Lung (tissue), 12 donors: Measurements from ENCODE around the gene ALOX12B. TPM values are rescaled to one million over a fixed set of nuclear protein-coding genes. Genes with fewer than 3 reads are reported as not detected.

Source experiments
- ATAC-seq: fragments of 200-7000 bp; cut with Tn5 transposase; one replicate; pipeline ENCODE4 v1.9.1; 2020; ENCODE audit warnings: moderate number of reproducible peaks; ENCODE audit not compliant: insufficient read depth, low FRiP score
- DNase-seq, 3 donors: peaks; one replicate each; pipeline ENCODE4 v3.0.0-alpha.2; 2013 to 2017
- H3K27ac ChIP-seq, 2 donors: one replicate each; pipeline ENCODE4 v1.5.1; 2013; ENCODE audit warnings: mild to moderate bottlenecking in 2 of 2, moderate library complexity in 2 of 2, control low read depth in 1 of 2, inconsistent platforms in 1 of 2, low read depth in 1 of 2, low read length in 1 of 2
- H3K27me3 ChIP-seq, 3 donors: one replicate each; pipeline ENCODE4 v1.5.1; 2013; ENCODE audit warnings: low read length in 2 of 3; ENCODE audit not compliant: control insufficient read depth in 3 of 3, insufficient read depth in 3 of 3
- H3K36me3 ChIP-seq, 4 donors: one replicate each; pipeline ENCODE4 v1.5.1; 2013; ENCODE audit warnings: low read length in 4 of 4, mild to moderate bottlenecking in 1 of 4, moderate library complexity in 1 of 4; ENCODE audit not compliant: control insufficient read depth in 4 of 4, insufficient read depth in 4 of 4
- H3K4me1 ChIP-seq, 5 donors: one replicate each; pipeline ENCODE4 v1.5.1; 2013; ENCODE audit warnings: low read length in 5 of 5, mild to moderate bottlenecking in 2 of 5, moderate library complexity in 1 of 5; ENCODE audit not compliant: control insufficient read depth in 5 of 5, insufficient read depth in 5 of 5
- H3K4me3 ChIP-seq: one replicate; pipeline ENCODE4 v1.5.1; 2013; ENCODE audit warnings: mild to moderate bottlenecking, control low read depth, moderate library complexity
- H3K9ac ChIP-seq, 2 donors: one replicate each; pipeline ENCODE4 v1.5.1; 2013; ENCODE audit warnings: low read length in 2 of 2, control low read depth in 1 of 2; ENCODE audit not compliant: insufficient read depth in 1 of 2
- H3K9me3 ChIP-seq, 4 donors: one replicate each; pipeline ENCODE4 v1.5.1; 2013; ENCODE audit warnings: low read length in 3 of 4, mild to moderate bottlenecking in 1 of 4, moderate library complexity in 1 of 4; ENCODE audit not compliant: control insufficient read depth in 4 of 4, insufficient read depth in 3 of 4
- CTCF ChIP-seq: IDR thresholded peaks from 2 replicates; pipeline ENCODE4 v1.5.1; 2012; ENCODE audit warnings: mild to moderate bottlenecking; ENCODE audit errors: control extremely low read depth, extremely low read depth
- WGBS, 2 donors: extraction: QIAGEN DNeasy Blood & Tissue Kit; methylation state at CpG; one replicate each; pipeline ENCODE4 v1.1.7; 2013; 5-methylcytosine and 5-hydroxymethylcytosine counted together
- polyA plus RNA-seq, 2 donors: library from polyadenylated mRNA; stranded (reverse); fragments of 200-250 nt; gene quantifications; one replicate each; pipeline ENCODE4 v1.2.1, GENCODE V29; 2013
- total RNA-seq, 2 donors: library from RNA; depleted of rRNA in 1 of 2; stranded (reverse); fragments of >200 nt in 1 of 2; gene quantifications; one replicate each; pipeline ENCODE4 v1.2.1, GENCODE V29; 2014 to 2021
- donor health status: control.
- donor health status: control.
- donor health status: Bipolar disorder and iron deficiency.
- donor health status: healthy.
- donor health status: DM: yes; HTN: yes; CAD: no.

ALOX12B gene
- total and polyA plus RNA-seq, 4 donors, result 0.06 to 0.48 (median 0.46) TPM; not detected in 1

GRCh38 chr17:8121681-8122421, 34.3 kb upstream of the ALOX12B start:
- WGBS, 2 donors, result 0 to 1% methylated on average over 65 to 76 of the region's 76 CpGs
- no peaks in the 10 kb centered on the region for H3K36me3 ChIP-seq
- no peak overlapping the region for H3K9ac ChIP-seq
- H3K4me3 ChIP-seq, result peak overlapping the region; percentile 26
- no peaks in the 10 kb centered on the region for H3K9me3 ChIP-seq
- DNase-seq, result peak; percentile 62 to 65 (median 64)
- H3K27ac ChIP-seq, result no peak overlapping the region
- peaks cover 0 to 66% (median 33%) of the 10 kb centered on the region in 5 donors for H3K4me1 ChIP-seq
- ATAC-seq, result no peak
- TF ChIP-seq CTCF, result peak; percentile 19
- H3K27me3 ChIP-seq, result peaks cover 0 to 49% (median 32%) of the 10 kb centered on the region in 3 donors

- TF ChIP-seq CTCF, result no peak
- H3K9me3 ChIP-seq, result no peaks in the 10 kb centered on the region
- peaks cover 0 to 65% (median 29%) of the 10 kb centered on the region in 5 donors for H3K4me1 ChIP-seq
- no peak overlapping the region for H3K27ac ChIP-seq
- peaks cover 0 to 55% (median 37%) of the 10 kb centered on the region in 3 donors for H3K27me3 ChIP-seq
- no peak for ATAC-seq
- no peak overlapping the region for H3K9ac ChIP-seq
- no peak for DNase-seq
- H3K36me3 ChIP-seq, result no peaks in the 10 kb centered on the region
- WGBS, 2 donors, result 0 to 1% methylated on average over 16 to 25 of the region's 25 CpGs
- H3K4me3 ChIP-seq, result peak overlapping the region; percentile 26
Observed at GRCh38 chr17:8121407-8121680, 33.8 kb upstream of the ALOX12B start.

GRCh38 chr17:8120520-8121406, 33.2 kb upstream of the ALOX12B start:
- 1% methylated on average over 40 of the region's 40 CpGs for WGBS, 2 donors
- Histone ChIP-seq H3K36me3 (no peaks in the 10 kb centered on the region), H3K9me3 (no peaks in the 10 kb centered on the region), H3K4me3 (no peak overlapping the region), H3K27me3 (peaks cover 0 to 60% (median 42%) of the 10 kb centered on the region in 3 donors), H3K4me1 (peaks cover 0 to 60% (median 29%) of the 10 kb centered on the region in 5 donors), H3K9ac (no peak overlapping the region), H3K27ac (peak overlapping the region in 1 of 2 donors; percentile 38)
- DNase-seq (peak; percentile 47 to 54 (median 49)), ATAC-seq (no peak)
- TF ChIP-seq CTCF, result no peak
